Caki2 (cell line): ENCODE data around the gene ACOT13. TPM values are rescaled to one million over a fixed set of nuclear protein-coding genes. Genes with fewer than 3 reads are reported as not detected.
"Not testable (repeated sequence)": the region's sequence is repeated elsewhere in the genome, so short reads cannot be mapped to it uniquely, and the experiment has no call there.

Source experiments
- DNase-seq: peaks from one replicate; pipeline ENCODE4 v3.0.0-alpha.2; 2015; ENCODE audit warnings: low read depth
- in situ Hi-C: cut with HindIII; loops from 2 replicates; pipeline ENCODE4 v1.10.0; 2016; ENCODE audit warnings: low sequenced_read_pairs, low pct_unique_long_range_greater_than_20kb, mixed read lengths
- total RNA-seq: library from RNA; depleted of rRNA; stranded (reverse); fragments of >200 nt; shearing (Covaris generic); gene quantifications from 2 replicates; pipeline ENCODE4 v1.2.3, GENCODE V29; 2014; ENCODE audit warnings: low replicate concordance

ACOT13 gene
- total RNA-seq, 1 experiment from 2014 or later, result 56.4 TPM

DNA sequence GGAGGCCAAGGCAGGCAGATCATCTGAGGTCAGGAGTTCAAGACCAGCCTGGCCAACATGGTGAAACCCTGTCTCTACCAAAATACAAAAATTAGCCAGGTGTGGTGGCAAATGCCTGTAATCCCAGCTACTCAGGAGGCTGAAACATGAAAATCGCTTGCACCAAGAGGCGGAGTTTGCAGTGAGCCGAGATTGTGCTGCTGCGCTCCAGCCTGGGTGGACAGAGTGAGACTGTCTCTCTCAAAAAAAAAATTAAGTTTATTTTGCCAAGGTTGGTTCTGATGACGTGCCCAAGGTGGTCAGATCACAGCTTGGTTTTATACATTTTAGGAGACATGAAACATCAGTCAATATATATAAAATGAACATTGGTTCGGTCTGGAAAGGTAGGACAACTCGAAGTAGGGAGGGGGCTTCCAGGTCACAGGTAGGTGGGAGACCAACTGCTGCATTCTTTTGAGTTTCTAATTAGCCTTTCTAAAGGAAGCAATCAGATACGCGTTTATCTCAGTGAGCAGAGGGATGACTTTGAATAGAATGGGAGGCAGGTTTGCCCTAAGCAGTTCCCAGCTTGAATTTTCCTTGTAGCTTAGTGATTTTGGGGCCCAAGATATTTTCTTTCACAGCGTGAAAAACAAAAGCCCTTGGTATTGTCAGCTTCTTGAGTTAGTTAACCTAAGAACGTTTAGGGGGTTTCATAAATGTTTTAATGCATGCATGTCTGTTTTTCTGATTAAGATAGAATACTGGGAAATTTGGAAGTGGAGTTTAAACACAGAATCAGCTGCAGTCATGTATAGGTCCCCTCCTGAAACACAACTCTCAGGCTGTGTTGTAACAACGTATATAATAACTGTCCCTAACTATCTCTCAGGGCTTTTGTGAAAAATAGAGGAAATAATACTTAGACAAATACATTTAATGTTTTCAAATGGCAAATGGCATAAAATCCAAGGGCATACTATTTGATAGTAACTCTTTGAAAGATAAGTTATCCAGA, 16.7 kb downstream of the ACOT13 start:
- in situ Hi-C loops, result no loop called here
- no peak for DNase-seq

DNA sequence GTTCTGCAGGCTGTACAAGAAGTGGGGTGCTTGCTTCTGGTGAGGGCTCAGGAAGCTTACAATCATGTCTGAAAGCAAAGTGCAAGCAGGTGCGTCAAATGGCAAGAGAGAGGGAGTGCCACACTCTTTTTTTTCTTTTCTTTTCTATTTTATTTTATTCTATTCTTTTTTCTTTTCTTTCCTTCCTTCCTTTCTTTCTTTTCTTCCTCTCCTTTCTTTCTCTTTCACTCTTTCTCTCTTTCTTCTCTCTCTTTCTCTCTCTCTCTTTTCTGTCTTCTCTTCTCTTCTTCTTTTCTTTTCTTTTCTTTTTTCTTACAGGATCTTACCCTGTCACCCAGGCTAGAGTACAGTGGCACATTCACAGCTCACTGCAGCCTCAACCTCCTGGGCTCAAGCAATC, 19.5 kb downstream of the ACOT13 start:
- in situ Hi-C loops, result no loop called here
- no peak for DNase-seq

DNA sequence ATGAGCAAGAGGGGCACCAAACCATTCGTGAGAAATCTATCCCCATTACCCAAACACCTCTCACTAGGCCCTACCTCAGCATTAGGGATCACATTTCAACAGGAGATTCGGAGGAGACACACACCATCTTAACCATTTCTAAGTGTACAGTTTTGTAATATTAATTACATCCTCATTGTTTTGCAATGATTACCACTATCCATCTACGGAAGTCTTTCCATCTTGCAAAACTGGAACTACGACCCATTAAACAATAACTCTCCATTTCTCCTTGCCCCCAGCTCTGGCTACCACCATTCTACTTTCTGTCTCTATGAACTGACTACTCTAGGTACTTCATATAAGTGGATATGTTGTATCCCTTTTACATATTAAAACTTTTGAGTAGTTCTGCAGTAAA, 20.1 kb downstream of the ACOT13 start:
- in situ Hi-C loops, result no loop called here
- no peak for DNase-seq

DNA sequence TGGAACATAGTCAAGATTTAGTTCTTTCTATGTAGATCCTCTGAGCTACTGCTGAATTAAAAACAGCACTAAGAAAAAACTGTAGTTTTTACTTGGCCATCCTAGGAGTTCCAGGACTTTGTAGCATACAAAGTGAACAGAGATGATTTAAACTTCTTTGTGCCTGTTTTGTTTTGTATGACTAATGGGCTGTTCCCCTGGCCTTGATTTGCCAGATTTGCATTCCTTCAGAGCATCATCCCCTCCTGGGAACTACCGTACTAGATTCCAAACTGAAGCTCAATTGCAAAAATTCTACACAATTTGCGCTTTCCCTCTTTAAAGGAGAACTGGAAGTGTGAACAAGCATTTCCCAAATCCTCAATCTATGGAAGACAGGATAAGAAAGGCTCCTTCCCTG, 23.1 kb downstream of the ACOT13 start:
- no peak for DNase-seq
- in situ Hi-C loops, result no loop called here

DNA sequence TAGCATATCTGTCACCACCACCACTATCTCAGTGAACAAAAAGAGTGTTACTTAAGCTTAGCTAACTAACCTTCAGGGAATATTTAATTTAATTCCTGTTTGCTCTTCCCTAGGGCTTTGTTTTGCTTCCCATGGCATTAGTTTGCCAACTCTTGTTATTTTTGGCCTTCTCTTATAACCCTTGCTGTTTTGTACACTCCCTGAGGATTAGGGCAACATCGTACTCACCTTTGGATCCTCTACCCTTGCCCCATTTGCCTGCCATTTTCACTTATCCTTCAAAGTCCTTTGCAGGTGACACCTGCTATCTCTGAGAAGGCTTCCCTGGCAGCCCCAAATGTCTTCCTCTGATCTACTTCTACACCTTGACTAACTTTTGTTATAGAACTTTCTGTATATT, 23.7 kb downstream of the ACOT13 start:
- in situ Hi-C loops, result no loop called here
- DNase-seq, result no peak

DNA sequence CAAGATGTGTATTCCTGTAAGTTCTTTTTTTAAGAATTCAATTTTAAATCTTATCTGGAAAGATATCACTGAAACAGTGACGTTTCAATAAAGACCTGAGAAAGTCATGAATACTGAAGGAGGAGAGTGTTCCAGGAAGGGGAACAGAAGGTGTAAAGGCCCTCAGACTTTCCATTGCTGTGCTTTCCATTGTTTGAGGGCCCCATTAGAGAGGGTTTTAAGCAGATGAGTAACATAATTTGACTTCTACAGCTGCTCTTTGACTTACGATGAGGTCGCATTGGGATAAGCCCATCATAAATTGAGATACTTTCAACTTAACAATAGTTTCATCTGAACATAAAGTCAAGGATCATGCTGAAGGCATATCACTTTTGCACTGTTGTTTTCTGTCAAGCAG, 24.7 kb downstream of the ACOT13 start:
- DNase-seq, result no peak
- in situ Hi-C loops, result no loop called here

DNA sequence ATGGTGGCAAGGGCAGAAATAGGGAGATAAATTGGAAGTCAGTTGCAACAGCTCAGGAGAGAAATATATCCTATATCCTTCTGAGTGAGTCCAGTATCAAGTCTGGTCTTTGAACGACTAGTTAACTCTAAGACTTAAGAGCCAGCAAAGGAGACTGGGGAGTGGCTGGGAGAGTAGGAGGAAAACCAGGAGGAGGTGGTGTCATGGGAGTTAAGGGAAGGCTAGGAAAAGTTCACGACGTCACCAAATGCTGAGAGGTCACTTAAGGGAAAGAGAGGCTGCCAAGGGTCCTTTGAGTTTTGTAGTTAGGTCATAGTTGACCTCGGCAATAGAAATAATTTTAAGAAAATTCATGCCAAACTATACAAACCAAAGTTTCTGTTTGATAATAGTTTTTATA, 25.1 kb downstream of the ACOT13 start:
- no peak for DNase-seq
- in situ Hi-C loops, result no loop called here

DNA sequence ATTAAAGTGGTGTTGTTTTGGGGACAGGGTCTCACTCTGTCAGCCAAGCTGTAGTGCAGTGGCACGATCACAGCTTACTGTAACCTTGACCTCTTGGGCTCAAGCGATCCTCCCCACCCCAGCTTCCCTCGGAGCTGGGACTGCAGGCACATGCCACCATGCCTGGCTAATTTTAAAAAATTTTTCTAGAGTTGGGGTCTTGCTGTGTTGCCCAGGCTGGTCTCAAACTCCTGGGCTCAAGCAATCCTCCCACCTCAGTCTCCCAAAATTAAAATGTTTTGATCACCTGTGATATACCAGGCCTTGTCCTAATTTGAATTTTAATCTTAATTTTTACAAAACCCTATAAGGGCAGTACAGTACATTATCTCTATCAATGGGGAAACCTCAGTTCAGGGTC, 25.5 kb downstream of the ACOT13 start:
- DNase-seq, result no peak
- in situ Hi-C loops, result no loop called here

DNA sequence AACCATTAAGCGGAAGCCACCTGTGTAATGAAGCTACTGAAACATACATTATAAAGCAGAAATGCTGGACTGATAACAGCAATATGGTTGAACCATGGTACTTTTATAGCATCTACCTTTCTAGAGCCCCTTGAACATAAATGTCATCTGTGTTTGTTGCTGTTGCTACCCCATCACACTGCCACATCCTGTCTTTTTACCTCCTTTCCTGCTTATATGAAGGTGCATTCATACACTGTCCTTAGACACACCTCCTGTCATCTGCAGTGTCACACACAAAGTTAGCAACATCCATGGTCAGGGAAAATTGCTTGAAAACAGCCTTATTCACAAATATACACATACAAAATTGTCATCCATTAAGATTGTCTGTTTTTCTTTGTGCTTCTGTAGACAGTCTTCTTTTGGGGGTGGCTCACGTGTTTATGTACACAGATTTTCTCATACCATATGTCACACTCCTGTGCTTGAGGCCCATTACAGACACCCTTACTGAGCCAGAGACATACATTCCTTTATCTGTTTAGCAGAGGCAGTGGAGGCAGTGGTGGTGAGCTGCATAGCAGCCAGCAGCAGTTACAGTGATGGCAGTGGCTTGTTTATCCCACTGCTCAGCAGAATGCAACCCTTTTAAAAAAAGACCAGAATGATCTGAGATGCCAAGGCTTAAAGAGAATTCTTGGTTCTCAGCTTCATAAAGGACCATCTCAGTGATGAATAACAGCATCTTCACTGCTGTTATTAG, 26.1 kb downstream of the ACOT13 start:
- DNase-seq, result no peak
- in situ Hi-C loops, result no loop called here

DNA sequence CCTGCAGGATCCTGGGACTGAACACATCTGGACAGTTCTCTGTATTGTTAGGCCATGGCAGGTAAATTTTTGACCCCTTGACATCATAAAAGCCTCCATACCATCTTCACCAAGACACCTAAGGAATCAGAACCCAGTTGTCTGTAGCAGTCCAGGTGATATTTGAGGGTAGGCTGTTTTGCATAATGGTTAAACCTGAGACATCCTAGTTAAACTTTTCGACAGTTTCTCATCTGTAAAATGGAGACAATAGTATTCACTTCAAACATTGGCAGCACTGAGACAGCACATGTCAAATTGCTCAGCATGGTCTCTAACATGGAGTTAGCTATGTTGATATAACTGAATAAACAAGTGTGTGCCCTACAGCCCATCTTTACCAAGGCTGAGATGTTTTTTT, 27.3 kb downstream of the ACOT13 start:
- in situ Hi-C loops, result no loop called here
- no peak for DNase-seq

DNA sequence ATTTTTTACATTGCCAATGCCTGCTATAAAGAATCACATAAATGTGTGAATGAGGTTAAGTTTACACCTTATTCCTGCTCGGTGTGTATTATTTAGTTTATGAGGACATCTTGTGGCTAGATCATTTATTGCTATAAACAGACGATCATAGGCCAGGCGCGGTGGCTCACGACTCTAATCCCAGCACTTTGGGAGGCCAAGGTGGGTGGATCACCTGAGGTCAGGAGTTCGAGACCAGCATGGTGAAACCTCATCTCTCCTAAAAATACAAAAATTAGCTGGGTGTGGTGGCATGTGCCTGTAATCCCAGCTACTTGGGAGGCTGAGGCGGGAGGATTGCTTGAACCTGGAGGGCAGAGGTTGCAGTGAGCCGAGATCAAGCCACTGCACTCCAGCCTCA, 28.8 kb downstream of the ACOT13 start:
- in situ Hi-C loops, result not testable (repeated sequence)
- peak; percentile 42 for DNase-seq

DNA sequence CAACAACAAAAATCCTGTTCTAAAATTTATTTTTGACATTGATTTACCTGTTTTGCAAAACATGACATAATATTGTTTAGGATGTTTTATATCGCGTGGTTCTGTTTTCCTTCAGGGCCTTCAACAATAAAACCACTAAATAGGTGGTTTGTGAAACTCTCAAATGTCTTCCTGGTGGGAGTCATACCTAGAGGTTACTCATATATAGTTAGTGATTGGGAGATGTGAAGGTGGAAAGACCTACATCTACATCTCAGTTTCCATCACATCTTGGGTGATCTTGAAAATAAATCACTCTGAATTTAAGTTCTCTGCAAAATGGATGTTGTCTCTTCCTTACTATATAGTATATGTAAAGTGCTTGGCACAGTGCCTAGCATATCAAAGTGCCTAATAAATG, 29.2 kb downstream of the ACOT13 start:
- DNase-seq, result no peak
- in situ Hi-C loops, result no loop called here

DNA sequence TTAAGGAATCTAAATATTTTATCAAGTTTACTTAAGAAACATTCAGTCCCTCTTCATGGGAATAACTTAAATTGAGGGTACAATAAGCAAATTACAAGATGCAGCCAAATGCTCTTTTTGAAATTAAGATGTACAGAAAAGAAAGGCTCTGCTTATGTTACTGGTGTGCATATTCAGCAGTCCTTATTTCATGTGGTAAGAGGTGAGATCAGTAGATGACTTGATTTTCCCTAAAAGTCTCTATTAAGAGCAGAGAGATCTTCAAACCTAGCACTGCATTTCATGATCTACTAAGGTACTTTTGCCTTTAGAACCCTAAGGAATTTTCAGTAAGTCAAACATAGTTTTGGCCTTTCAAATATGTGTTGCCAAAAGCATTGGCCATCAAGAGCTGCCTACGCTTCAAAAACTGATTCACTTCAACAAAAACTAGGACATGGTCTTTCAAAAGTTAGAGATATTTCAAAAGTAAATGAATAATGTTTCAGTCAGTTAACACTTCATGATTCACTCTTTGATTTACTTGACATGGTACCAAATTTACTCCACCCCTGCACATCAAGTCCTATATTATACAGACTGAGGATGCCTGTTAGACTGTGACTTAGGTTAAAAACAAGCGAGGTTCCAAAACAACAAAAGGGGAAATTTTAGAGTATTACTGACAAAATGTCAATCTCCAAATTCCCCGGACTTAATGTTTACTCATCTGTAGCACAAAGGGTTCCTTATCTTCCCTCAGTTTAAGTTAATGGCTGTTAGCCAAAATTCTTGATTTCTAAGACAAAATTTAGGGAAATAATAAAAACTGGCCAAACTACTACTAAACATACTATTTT, 32.9 kb downstream of the ACOT13 start:
- in situ Hi-C loops, result no loop called here
- DNase-seq, result no peak

DNA sequence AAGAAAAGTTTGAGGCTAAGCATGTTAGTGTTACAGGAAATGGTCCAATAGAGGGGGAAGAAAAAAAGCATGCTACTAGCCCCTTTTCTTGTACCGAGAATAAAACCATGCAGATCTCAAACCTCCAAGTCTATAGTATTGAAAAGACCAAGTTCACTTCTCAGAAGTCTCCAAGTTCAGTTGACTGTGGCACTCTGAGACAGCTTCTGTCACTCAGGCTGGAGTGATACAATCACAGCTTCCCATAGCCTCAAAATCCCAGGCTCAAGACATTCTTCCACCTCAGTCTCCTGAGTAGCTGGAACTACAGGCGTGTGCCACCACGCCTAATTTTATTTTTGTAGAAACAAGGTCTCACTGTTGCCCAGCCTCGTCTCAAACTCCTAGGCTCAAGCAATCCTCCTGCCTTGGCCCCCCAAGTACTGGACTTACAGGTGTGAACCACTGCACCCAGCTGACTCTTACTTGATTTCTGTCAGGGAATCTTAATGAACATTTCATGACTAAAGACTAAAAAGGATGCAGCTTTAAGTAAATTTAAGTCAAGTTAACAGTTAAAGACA, 35.9 kb downstream of the ACOT13 start:
- in situ Hi-C loops, result no loop called here
- DNase-seq, result no peak

DNA sequence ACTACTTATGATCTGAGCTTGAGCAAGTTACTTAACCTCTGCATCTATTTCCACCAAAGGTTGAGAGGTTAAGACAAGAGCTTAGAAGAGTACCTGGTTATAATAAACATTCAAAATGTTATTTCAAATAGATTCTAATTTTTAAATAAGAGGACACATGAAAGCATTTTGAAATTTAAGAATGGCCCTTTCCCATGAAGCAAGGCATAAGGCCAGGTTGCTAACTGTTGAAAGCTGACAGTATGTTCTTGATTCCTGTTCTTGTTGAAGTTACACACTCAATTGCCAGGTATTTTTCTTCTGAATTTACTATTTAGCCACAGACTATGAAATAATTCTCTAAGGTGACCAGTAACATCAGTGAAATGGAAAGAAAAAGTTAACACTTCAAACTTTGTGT, 37.6 kb downstream of the ACOT13 start:
- no peak for DNase-seq
- in situ Hi-C loops, result no loop called here

DNA sequence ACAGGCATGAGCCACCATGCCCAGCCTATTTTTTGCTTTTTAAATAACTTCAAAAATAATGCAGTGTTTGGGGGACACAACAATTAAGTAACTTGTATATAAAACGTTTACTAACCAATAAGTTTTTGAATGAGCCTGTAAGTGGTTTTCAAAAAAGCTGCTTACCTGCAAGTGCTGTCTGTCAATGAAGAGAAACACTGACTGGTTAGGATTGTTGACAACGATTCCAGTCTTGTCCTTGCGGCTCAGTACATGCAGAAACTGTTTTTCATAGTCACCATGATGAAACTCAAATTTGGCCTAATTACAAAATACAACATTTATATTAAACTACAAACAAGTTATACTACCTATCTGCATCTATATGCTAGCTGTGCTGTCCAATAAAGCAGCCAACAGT, 41.7 kb downstream of the ACOT13 start:
- no peak for DNase-seq
- in situ Hi-C loops, result no loop called here

DNA sequence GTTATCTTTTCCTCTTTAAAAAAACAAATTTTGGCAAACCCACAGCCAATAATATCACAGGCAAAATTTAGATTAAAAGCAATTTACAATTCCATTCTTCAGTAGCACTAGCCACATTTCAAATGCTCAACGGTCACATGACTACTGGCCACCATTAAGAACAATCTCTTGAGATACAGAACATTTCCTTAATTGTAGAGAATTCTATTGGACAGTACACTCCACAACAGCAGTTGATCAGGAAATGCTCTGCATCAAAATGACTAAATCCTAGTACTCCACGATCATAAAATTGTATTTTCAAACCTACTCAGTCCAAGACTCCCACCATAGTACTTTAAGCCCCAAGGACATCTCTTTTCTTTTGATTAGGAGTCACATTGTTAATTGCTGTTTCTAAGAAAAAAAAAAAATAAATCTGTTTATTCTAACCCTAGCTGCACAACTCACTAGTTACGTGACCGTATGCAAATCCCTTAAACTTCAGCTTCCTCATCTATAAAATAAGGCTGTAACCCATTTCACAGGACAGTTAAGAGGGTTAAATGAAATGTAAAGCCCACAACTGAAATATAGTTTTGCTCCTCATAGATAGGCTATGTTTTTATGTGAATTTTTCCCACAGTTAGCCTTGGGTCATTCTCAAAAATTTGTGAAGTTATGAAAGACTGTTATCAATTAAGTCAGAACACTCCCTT, 42.3 kb downstream of the ACOT13 start:
- in situ Hi-C loops, result no loop called here
- no peak for DNase-seq
